Right kidney (tissue), 1 donor: Measurements from ENCODE around the gene PPP6R1.
"Not testable (repeated sequence)": the region's sequence is repeated elsewhere in the genome, so short reads cannot be mapped to it uniquely, and the experiment has no call there.

Source experiments
- DNase-seq: peaks from one replicate; pipeline ENCODE4 v3.0.0-alpha.2; 2016

PPP6R1 gene

DNA sequence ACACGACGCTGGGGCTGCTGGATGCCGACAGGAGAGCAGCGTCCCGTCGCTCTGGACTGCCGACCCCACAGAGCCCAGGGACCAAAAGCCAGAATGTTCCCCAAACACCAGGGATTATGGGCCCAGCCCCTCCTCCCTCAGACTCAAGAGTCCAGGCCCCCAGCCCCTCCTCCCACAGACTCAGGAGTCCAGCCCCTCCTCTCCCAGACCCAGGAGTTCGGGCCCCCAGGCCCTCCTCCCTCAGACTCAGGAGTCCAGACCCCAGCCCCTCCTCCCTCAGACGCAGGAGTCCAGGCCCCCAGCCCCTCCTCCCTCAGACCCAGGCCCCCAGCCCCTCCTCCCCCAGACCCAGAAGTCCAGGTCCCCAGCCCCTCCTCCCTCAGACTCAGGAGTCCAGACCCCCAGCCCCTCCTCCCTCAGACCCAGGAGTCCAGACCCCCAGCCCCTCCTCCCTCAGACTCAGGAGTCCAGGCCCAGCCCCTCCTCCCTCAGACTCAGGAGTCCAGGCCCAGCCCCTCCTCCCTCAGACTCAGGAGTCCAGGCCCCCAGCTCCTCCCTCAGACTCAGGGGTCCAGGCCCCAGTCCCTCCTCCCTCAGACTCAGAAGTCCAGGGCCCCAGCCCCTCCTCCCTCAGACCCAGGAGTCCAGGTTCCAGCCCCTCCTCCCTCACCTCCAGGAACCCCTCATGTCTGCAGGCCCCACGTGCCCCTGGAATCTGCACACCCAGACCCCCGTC lies 34.0 kb downstream of the PPP6R1 start:
- DNase-seq: not testable (repeated sequence)

DNA sequence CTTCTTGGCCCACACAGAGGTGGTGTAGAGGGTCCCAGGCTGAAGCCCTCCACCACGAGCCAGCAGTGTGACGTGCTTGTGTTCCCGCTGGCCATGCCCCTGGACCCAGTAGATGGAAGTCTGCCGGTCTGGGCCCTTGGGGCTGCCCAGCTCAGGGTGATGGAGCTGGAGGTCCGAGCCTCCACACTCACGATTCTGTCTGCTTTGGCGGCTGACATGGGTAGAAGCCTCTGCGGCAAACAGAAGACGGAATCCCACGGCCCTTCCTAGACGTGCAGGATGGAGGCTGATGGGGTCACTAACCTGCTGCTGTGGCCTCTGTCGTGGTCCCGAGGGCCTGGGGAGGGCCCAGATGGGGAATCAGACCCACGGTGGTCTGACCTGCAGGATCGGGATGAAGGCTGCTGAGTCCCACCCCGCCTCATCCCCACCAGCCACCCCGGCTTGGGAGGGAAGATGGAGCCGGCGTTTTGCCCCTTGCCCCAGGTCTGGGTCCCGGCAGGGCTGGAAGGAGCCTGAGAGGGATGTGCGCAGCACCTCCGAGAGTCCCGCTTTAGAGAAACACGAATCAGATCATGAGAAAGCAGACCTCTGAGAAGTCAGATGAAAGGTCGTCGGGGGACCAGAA lies 34.7 kb downstream of the PPP6R1 start:
- DNase-seq: no peak

DNA sequence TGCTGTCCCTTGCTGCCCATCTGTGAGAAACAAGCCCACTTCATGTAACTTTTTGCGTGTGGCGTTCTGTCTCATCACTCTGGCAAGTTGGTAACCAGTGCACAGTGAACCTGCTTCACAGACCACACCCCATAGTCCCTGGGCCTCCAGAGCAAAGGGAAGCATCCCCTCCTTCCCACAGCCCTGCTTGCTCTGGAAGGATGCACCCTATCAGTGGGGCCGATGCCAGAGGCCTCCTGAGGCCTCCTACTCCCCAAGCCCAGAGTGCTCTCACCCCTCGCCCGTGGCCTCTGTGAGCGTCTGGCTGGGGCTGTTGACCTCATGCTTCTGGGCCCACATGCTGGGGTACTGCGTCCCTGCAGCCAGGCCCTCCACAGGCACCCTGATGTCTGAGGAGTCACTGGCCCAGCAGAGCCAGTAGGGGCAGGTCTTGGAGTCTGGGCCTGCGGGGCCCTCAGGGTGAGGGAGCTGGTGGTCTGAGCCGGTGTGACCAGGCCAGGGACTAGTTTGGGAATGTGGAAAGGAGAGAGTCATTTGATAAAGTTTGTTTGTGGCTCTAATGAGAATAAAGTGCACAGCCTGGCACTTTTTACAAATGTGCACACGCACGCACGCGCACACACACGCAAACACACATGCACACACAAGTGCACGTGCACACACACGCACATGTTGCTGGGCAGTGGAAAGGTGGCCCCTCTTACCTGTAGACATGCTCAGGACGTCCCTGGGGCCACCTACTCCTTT lies 35.4 kb downstream of the PPP6R1 start:
- no peak for DNase-seq

DNA sequence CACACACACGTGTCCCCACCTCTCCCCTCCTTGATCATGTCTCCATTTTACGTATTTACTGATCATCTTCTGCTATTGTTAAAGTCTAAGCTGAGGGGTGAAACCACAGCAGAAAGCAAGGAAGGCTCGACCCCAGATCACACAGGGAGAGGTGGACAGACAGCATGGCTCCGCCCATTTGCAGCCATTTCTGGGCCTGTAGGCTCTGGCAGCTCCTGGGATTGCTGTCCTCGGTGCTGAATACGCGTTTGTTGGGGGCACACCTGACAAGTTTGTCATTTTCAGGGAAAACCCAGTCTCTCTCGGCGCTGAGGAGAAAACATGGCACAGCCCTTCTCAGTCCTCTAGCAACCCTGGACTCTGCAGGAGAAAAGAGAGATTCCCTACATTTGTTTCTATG lies 38.3 kb downstream of the PPP6R1 start:
- DNase-seq: no peak

DNA sequence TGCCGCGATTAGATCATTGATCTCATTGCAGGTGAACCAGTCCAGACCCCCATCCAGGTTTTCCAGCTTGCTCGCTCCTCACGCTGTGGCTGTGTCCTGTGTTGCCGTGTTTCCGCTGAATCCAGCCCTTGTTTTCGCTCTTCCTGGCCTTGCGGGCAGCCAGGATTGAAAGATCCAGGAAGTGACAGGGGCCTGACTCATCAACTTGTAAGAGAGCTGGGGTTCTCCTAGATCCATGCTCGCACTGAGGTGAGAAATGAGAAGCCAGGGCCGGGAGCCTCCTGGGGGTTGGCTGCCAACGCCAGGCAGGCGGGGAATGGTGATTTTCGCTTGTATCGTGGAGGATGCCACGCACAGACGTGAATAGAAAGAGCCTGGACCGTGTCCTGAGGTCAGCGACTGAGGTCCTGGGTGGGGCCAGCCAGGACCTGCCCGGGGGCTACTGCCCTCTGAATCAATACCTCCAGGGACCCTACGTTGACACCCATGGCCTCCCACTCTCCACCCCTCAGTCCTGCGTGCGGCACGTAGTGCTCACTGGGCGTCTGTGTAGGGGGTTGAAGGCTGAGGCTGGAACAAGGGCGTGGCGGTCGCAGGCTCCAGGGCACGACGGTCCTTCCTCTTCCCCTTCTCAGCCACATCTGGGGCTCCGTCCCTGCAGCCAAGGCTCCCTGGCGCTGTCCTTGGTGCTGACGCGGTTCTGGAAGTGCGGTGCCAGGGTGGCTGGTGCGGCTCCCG lies 42.2 kb downstream of the PPP6R1 start:
- peak; percentile 64 for DNase-seq

DNA sequence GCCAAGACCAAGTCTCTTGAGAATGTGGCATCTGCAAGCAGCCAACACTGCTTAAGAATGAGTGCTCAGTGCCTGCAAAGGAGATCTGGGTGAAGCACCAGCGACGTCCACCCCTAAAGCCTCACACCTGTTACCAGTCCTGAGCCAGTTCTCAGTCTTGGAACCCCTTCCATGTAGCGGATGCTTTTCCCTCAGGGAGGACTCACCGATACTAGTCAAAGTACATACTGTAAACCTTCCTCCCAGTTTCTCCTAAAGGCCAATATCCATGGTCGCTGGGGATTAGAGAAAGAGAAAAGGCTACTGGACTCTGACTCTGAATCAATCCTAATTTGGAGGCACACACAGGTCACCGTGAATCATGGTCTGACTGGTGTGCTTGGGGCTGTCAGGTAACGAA lies 45.3 kb downstream of the PPP6R1 start:
- no peak for DNase-seq

DNA sequence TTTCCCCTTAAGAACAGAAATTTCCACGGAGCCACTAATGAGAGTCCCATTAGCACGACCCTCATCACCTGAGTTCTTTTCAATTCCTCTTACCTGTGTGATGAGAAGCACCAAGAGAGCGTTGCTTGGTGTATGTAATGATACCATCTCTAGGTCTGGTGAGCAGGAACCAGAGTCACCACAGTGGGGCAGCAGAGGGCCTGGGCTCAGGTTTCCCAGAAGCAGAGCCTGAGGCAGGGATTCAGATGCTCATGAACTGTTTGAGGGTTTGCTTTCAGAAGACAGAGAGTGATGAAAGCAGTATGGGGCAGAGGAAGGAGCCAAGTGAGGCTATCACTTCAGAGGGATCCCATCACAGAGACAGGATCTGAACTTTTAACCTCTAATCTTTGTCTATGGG lies 46.4 kb downstream of the PPP6R1 start:
- DNase-seq: no peak

DNA sequence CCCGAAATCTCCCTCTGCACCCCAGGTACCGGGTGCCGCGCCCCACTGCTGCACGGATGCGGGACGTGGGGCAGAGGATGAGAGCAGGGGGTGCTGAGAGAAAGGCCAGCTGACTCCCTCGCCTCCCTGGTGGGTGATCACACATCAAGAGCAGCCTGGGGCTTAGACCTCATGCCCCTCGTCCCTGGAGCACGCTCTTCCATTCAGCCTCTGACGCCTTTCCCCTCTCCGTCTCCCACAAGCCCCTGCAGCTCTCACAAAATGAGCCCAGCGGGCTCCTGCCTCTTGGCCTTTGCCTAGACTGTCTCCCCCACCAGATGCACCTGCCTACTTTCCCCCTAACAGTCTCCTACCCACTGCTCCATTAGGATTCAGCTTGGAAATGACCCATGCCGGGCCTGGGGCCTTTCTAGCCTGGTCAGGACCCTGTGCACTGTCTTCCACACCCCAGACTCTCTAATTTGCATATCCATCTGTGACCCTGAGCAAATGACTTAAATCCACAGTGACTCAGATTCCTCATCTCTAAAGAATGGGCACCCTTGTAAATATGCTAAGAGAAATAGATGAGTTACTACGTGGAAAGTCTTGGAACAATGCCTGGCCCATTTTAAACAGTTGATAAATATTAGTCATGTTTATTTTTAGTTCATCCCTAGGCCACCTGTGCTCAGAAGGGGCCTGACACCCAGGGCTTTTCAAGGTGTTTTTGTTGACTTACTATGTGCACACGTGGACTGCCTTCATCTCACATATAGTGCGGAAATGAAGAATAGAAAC lies 48.9 kb downstream of the PPP6R1 start:
- no peak for DNase-seq

DNA sequence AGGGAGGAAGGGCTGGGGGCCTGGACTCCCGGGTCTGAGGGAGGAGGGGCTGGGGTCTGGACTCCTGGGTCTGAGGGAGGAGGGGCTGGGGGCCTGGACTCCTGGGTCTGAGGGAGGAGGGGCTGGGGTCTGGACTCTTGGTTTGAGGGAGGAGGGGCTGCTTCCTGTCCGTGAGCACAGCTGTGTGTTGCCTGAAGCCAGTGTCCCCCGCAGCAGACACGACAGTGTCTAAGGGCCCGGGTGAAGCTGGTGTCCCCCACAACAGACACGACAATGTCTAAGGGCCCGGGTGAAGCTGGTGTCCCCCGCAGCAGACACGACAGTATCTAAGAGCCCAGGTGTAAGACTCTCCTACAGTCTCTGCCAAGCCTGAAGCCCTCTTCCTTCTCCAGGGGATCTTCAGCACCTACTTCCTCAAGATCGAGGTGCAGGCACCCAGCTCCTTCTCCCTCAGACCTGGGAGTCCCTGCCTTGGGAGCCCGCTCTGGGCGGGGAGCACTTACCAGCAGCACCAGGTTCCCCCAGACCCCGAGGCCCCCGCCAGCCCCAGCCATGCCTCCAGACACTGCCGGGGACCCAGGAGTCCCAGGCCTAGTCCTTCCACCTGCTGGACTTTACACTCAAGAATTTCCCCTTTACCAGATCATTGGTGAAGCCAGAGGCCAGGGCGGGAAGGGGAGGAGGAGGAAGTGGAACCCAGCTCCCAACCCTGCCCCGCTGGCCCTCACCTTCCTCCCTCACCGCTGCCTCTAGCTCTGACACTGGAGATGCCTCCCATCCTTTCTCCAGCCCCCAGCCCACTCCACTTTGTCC lies 49.7 kb downstream of the PPP6R1 start, which contains the start of gene PTPRH:
Gene PTPRH, minus strand, starts transcription at position 622 of the 813 bp plus-strand sequence. Its CDS starts 68 bp downstream, at position 554.
- DNase-seq: no peak

DNA sequence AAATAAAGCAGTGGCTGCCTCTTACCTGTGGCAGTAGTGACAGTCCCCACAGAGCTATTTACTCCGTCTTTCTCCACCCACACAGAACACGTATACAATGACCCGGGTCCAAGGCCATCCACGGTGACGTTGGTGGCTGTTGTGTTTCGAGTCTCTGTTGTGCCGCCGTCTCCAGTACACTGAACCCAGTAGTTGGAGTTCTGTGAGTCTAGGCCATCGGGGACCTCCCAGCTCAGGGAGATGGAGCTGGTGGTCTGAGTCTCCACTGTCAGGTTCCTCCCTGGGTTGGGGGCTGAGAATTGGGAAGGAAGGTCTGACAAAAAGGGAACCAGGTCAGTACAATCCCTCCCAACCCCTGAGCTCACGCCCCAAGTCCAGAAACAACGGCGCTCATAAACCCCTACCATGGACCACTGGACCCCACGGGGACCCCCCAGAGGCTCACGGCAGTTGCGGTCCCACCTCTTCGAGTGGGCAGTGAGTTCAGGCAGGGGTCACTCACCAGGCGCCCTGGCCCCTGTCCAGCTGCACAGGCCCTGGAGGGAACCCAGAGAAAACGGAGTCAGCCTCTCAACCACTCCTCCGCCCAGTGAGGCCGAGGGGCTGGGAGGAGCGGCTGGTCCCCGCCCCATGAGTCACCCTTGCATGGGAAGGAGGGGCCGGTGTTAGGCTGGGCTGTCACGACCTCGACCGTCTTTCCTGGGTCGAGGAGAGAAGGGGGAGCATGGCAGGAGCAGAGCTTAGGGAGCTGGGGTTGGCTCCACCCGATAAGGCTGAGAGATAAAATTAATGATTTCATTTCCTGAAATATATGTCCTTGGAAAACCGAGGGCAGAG lies 51.9 kb downstream of the PPP6R1 start:
- DNase-seq: no peak

DNA sequence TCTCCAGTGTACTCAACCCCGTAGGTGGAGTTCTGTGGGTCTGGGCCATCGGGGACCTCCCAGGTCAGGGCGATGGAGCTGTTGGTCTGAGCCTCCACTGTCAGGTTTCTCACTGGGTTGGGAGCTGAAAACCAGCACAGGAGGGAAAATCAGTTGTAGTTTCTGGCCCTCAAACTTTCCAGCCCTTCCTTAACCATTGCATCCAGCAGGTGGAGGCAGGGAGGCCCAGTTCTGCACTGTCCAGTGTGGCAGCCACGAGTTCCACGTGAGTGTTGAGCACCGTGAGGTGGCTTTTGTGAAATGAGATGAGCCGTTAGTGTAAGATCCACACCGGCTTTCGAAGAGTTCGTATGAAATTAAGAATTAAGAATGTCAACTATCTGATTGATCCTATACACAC lies 56.6 kb downstream of the PPP6R1 start:
- DNase-seq: not testable (repeated sequence)

DNA sequence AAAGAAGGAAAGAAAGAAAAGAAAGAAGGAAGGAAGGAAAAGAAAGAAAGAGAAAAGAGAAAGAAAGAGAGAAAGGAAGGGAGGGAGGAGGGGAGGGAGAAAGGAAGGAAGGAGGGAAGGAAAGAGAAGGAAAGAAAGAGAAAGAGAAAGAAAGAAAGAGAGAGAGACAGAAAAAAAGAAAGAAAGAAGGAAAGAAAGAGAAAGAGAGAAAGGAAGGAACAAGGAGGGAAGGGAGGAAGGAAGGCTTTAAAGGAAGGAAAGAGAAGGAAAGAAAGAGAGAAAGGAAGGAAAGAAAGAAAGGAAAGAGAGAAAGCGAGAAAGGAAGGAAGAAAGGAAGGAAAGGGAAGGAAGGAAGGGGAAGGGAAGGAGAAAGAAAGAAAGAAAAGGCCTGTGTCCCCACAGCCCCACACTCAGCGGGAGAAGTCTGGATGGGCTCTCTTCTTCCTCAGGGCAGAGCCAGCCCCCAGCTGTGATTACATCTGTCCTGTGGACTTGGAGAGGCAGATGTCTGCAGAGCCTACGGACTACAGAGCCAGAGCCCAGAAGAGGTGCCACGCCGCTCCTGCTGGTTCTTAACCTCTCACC lies 59.1 kb downstream of the PPP6R1 start:
- DNase-seq: no peak

DNA sequence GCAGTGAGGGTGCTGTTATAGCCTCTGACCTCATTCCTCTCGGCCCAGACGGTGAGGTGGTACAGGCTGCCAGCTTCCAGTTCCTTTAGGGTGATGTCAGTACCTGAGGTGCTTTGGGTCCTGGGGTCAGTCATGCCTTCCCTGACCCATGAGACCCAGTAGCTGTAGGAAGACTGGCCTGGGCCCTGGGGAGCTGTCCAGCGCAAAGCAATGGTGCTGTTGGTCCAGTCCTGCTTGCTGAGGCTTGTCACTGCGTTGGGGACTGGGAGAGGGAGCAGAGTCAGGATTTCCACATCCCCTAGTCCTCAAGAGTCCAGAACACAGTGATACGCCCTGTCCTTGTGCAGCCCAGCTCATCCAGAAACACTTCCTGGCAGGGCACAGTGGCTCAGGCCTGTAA lies 60.2 kb downstream of the PPP6R1 start:
- no peak for DNase-seq

DNA sequence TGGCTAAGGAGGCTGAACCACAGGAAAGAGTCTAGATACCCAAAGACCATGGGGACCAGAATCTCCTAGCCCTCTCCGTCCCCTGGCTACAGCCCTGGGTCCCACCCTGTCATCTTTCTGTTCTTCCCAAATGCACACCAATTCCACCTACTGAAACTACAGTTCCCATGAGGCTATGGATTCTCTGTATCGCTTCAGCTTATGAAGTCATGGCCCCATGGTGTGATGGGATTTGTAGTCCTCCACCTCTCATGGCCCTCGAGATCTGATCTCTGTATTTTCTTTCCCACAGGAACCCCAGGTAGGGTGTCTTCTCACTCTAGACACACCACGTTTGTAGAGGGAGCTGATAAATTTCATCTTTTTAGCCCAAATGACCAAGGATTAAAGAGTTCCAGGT lies 61.3 kb downstream of the PPP6R1 start:
- DNase-seq: no peak

DNA sequence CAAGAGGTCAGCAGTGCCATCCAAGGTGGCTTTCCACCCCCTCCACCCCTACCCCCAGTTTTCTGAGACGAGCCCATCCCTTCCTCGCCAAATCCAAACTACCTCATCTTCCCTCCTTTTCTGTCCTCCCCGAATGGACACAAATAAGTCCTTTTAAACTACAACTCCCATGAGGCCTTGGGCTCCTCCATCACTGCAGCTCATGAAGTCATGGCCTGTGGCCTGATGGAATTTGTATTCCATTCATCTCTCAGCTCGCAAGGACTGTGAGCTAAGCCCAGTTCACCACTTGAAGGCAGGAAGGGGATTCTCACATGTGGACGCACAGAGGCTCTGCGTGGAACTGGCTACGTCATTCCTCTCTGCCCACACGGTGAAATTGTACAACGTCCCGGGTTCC lies 62.0 kb downstream of the PPP6R1 start:
- no peak for DNase-seq

DNA sequence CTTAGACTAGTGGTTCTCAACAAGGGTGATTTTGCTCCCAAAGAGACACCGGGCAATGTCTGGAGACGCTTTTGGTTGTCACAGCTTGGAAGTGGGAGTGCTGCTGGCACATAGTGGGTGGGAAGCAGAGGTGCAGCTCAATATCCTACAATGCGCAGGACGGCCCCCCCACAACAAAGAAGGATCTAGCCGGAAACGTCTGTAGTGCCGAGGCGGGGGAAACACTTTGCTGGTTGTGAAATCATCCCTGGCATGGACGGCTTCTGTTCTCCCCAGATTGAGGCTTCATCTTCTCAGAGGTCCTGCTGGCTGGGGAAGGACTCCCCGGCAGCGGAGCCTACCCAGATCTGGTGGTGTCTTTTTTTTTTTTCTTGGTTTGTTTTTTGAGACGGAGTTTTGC lies 65.3 kb downstream of the PPP6R1 start:
- no peak for DNase-seq

DNA sequence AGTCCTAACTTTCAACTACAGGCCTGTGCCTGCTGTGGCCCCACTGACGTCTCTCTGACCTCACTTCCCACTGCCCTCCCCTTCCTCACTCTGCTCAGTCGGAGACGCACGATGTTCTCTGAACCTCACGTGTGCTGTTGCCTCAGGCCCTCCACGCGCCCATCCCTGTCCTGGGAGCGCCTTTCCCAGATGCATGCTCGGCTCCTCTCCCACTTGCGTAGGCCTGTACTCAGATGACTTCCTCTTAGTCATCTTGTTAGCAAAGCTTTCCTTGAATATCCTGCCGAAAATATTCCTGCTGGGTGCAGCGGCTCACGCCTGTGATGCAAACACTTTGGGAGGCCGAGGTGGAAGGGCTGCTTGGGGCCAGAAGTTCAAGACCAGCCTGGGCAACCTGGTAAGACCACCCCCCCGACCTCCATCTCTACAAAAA lies 69.4 kb downstream of the PPP6R1 start:
- DNase-seq: no peak

DNA sequence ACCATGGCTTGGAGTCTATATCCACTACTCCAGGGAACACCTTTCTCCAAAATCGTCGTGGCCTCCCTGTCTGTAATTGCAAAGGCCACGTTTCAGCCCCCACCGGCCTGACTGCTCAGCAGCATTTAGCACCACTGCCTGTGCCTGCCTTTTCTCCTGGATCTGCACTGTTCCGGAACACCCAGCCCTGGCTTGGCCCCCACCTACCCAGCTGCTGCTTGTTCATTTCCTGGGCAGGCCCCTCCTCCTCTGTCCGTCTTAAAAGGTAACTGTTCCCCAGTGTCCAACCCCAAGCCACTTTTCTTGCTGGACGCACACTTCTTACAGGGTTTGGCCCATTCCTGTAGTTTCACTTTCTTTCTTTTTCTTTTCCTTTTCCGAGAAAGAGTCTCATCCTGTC lies 70.2 kb downstream of the PPP6R1 start:
- DNase-seq: no peak

DNA sequence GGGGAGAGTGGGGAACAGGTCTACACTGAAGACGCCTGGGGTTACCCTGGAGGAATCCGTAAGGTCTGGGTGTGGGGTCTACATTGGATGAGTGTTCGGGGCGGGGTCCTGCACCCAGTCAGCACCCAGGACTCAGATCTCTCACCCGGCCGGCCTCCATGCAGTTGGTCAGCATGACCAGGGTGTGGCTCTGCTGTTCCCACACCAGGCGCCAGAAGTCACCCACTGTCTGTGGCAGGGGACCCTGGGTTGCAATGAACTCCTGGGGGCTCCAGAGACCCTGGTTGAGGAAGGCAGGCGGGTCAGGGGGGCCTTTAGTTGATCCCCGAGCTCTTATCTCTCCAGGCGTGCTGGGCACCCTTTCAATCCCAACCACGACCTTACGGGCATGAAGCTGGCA lies 72.7 kb downstream of the PPP6R1 start:
- no peak for DNase-seq

DNA sequence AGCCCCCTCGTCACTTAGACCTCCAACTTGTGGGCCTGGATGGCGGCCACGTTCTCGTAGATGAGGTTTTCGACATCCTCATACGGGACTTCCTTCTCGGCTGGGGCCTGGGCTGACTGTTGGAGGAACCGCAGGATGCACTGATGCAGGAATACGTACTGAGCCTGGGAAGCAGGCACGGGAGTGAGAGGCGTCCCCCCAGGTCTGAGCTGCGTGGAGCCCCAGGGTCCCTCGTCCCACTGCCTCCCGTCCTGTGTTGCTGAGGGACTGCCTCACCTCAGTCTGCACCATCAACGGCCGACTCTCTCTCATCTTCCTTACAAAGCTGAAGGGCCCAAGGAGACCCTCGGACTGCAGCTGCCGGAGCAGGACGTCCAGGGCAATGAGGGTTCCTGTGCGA lies 77.1 kb downstream of the PPP6R1 start:
- no peak for DNase-seq
